Gastrocnemius medialis (tissue), 4 donors: ENCODE data around the gene NIPBL.

ENCODE experiments used
- POLR2A ChIP-seq, 2 donors: fragments of 450-650 bp; IDR thresholded peaks; one replicate each; pipeline ENCODE4 v1.6.1; 2017; ENCODE audit warnings: antibody characterized with exemption in 2 of 2, mild to moderate bottlenecking in 2 of 2, moderate library complexity in 2 of 2
- TF ChIP-seq, protein P1 (sequence below), 5 experiments: fragments of 450-650 bp in 3 of 5; fragments of 200-600 bp in 2 of 5; sonication (generic) in 2 of 5; IDR thresholded peaks in 4 of 5; conservative IDR thresholded peaks in 1 of 5; 1 replicate in 4 of 5; 2 replicates in 1 of 5; pipeline ENCODE4 v1.5.1; 2016 to 2019; ENCODE audit warnings: antibody characterized with exemption in 5 of 5, mild to moderate bottlenecking in 3 of 5, moderate library complexity in 3 of 5

DNA sequence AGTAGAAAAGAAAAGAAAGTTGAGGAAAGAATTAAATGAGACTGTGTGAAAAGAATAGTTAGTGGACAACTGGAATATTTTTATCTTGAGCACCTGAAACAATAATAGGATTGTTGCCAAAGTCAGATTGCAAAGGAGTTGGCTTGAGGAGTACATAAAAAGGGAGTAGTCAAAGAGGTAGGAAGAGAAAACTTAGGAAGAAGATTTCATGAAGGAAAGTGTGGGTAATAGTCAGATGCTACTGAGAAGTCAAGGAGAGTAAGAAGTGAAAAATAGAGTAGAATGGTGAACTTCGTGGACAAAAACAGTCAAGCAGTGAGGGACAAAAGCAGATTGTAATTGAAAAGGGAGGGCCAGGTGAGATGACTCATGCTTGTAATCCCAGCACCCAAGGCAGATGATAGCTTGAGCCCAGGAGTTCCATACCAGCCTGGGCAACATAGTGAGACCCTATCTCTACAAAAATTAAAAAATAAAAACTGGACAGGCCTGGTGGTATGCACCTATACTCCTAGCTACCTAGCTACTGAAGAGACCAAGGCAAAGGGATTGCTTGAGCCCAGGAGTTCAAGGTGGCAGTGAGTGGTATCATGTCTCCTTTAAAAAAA lies 178.9 kb downstream of the NIPBL start:
- TF ChIP-seq, protein P1, sequence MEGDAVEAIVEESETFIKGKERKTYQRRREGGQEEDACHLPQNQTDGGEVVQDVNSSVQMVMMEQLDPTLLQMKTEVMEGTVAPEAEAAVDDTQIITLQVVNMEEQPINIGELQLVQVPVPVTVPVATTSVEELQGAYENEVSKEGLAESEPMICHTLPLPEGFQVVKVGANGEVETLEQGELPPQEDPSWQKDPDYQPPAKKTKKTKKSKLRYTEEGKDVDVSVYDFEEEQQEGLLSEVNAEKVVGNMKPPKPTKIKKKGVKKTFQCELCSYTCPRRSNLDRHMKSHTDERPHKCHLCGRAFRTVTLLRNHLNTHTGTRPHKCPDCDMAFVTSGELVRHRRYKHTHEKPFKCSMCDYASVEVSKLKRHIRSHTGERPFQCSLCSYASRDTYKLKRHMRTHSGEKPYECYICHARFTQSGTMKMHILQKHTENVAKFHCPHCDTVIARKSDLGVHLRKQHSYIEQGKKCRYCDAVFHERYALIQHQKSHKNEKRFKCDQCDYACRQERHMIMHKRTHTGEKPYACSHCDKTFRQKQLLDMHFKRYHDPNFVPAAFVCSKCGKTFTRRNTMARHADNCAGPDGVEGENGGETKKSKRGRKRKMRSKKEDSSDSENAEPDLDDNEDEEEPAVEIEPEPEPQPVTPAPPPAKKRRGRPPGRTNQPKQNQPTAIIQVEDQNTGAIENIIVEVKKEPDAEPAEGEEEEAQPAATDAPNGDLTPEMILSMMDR (IDR thresholded peaks at IDR 0.05 in 4 of 5, conservative IDR thresholded peaks at IDR 0.05 in 1 of 5) = no peak
- TF ChIP-seq POLR2A (IDR thresholded peaks at IDR 0.05) = no peak
